ENCODE data around the gene AKR1E2.

AKR1E2 gene

GRCh38 chr10:4792381-4792780, 33.6 kb upstream of the AKR1E2 start:
- no peak for TF ChIP-seq CTCF (IDR thresholded peaks at IDR 0.05; ENCODE audit: low read depth, low read length)
- Histone ChIP-seq H3K36me3 (no peaks in the 10 kb centered on the region), H3K9me3 (ENCODE audit: severe bottlenecking) (no peaks in the 10 kb centered on the region), H3K27ac (no peak overlapping the region), H3K4me3 (ENCODE audit: low read depth, low read length) (no peak overlapping the region), H3K27me3 (ENCODE audit: insufficient read depth, low read depth, severe bottlenecking) (no peaks in the 10 kb centered on the region)
- DNase-seq, result no peak

- Histone ChIP-seq H3K9me3 (ENCODE audit: severe bottlenecking) (no peaks in the 10 kb centered on the region), H3K36me3 (no peaks in the 10 kb centered on the region), H3K4me3 (ENCODE audit: low read depth, low read length) (no peak overlapping the region), H3K27me3 (ENCODE audit: insufficient read depth, low read depth, severe bottlenecking) (no peaks in the 10 kb centered on the region), H3K27ac (no peak overlapping the region)
- TF ChIP-seq CTCF (IDR thresholded peaks at IDR 0.05; ENCODE audit: low read depth, low read length), result no peak
- DNase-seq, result no peak
Observed at GRCh38 chr10:4801405-4801804, 24.6 kb upstream of the AKR1E2 start.

GRCh38 chr10:4802711-4803487, 23.1 kb upstream of the AKR1E2 start:
- no peak for DNase-seq

GRCh38 chr10:4803822-4804221, 22.2 kb upstream of the AKR1E2 start:
- no peak for TF ChIP-seq CTCF (IDR thresholded peaks at IDR 0.05; ENCODE audit: low read depth, low read length)

More at GRCh38 chr10:4802711-4803487, 23.1 kb upstream of the AKR1E2 start:
- Histone ChIP-seq H3K27ac (no peak overlapping the region), H3K4me3 (ENCODE audit: low read depth, low read length) (no peak overlapping the region), H3K27me3 (ENCODE audit: insufficient read depth, low read depth, severe bottlenecking) (no peaks in the 10 kb centered on the region), H3K9me3 (ENCODE audit: severe bottlenecking) (no peaks in the 10 kb centered on the region), H3K36me3 (no peaks in the 10 kb centered on the region)
- no peak for TF ChIP-seq CTCF (IDR thresholded peaks at IDR 0.05; ENCODE audit: low read depth, low read length)

GRCh38 chr10:4804465-4804864, 21.5 kb upstream of the AKR1E2 start:
- H3K27ac ChIP-seq, result no peak overlapping the region

More at GRCh38 chr10:4803822-4804221, 22.2 kb upstream of the AKR1E2 start:
- no peak for DNase-seq
- Histone ChIP-seq H3K27me3 (ENCODE audit: insufficient read depth, low read depth, severe bottlenecking) (no peaks in the 10 kb centered on the region), H3K9me3 (ENCODE audit: severe bottlenecking) (no peaks in the 10 kb centered on the region), H3K4me3 (ENCODE audit: low read depth, low read length) (no peak overlapping the region), H3K36me3 (no peaks in the 10 kb centered on the region), H3K27ac (no peak overlapping the region)

More at GRCh38 chr10:4804465-4804864, 21.5 kb upstream of the AKR1E2 start:
- Histone ChIP-seq H3K4me3 (ENCODE audit: low read depth, low read length) (no peak overlapping the region), H3K27me3 (ENCODE audit: insufficient read depth, low read depth, severe bottlenecking) (no peaks in the 10 kb centered on the region), H3K36me3 (no peaks in the 10 kb centered on the region), H3K9me3 (ENCODE audit: severe bottlenecking) (no peaks in the 10 kb centered on the region)
- no peak for DNase-seq
- no peak for TF ChIP-seq CTCF (IDR thresholded peaks at IDR 0.05; ENCODE audit: low read depth, low read length)
